H1 (cell line): ENCODE results near the gene TGFBI. TPM values are rescaled to one million over a fixed set of nuclear protein-coding genes. Genes with fewer than 3 reads are reported as not detected.

Source experiments
- CTCF ChIA-PET: fragments of 300-600 bp; sonication (Branson Sonifier 250); formaldehyde crosslinking; loops from one replicate; lab custom pipeline; 2021; ENCODE audit not compliant: partially characterized antibody; lab: Charles Lee
- POLR2A ChIA-PET: fragments of 300-600 bp; sonication (Branson Sonifier 250); formaldehyde crosslinking; loops from one replicate; lab custom pipeline; 2021; ENCODE audit warnings: inconsistent platforms; ENCODE audit not compliant: partially characterized antibody; lab: Charles Lee
- DNase-seq, 2 experiments: peaks; one replicate each; pipeline versions ENCODE4 v3.0.0 to v3.0.0-alpha.2; 2010 to 2022; ENCODE audit warnings: low spot score in 2 of 2, low read depth in 1 of 2, mixed read lengths in 1 of 2
- FAIRE-seq: peaks from 2 replicates; lab custom pipeline; 2011; peaks lifted over from hg19 to GRCh38; lab: Jason Lieb, UNC
- H2AFZ ChIP-seq: 2 replicates; pipeline ENCODE4 v1.8.1; 2012; ENCODE audit warnings: low read length, inconsistent platforms
- H2AK5ac ChIP-seq: 2 replicates; pipeline ENCODE4 v1.6.1; 2013; ENCODE audit warnings: low read depth, low read length
- H2BK120ac ChIP-seq: replicated peaks from 2 replicates; pipeline ENCODE3; 2013; ENCODE audit warnings: low read depth, low read length, inconsistent platforms
- H2BK12ac ChIP-seq: 2 replicates; pipeline ENCODE4 v1.6.1; 2013; ENCODE audit warnings: low read depth, low read length
- H2BK15ac ChIP-seq: 2 replicates; pipeline ENCODE4 v1.6.1; 2013; ENCODE audit warnings: low read length
- H2BK20ac ChIP-seq: 2 replicates; pipeline ENCODE4 v1.6.1; 2013; ENCODE audit warnings: low read length
- H2BK5ac ChIP-seq: 2 replicates; pipeline ENCODE4 v1.6.1; 2013; ENCODE audit warnings: low read depth, low read length
- H3K14ac ChIP-seq: 2 replicates; pipeline ENCODE4 v1.6.1; 2013; ENCODE audit warnings: inconsistent platforms; ENCODE audit not compliant: insufficient read length
- H3K18ac ChIP-seq: 2 replicates; pipeline ENCODE4 v1.6.1; 2013; ENCODE audit warnings: low read length; ENCODE audit errors: extremely low read depth
- H3K23ac ChIP-seq: 2 replicates; pipeline ENCODE4 v1.6.1; 2013; ENCODE audit warnings: inconsistent platforms; ENCODE audit not compliant: insufficient read length
- H3K23me2 ChIP-seq: 2 replicates; pipeline ENCODE4 v1.6.1; 2013; ENCODE audit warnings: low read depth, low read length
- H3K27ac ChIP-seq: 2 replicates; pipeline ENCODE4 v1.6.1; 2011; ENCODE audit warnings: low read depth, low read length, inconsistent platforms
- H3K27me3 ChIP-seq, 4 experiments: replicated peaks in 1 of 4; 1 replicate in 1 of 4; 2 replicates in 3 of 4; pipeline versions ENCODE4 v1.6.1 to v1.8.1; 2011 to 2013; ENCODE audit warnings: low read length in 3 of 4, mild to moderate bottlenecking in 3 of 4, inconsistent platforms in 2 of 4, mixed read lengths in 2 of 4, moderate library complexity in 1 of 4; ENCODE audit not compliant: control insufficient read depth in 3 of 4, insufficient read depth in 3 of 4; ENCODE audit errors: extremely low read depth in 1 of 4
- H3K36me3 ChIP-seq, 4 experiments: 2 replicates each; pipeline versions ENCODE4 v1.6.1 to v1.8.1; 2011 to 2013; ENCODE audit warnings: mild to moderate bottlenecking in 4 of 4, low read length in 3 of 4, moderate library complexity in 2 of 4, control low read depth in 1 of 4, inconsistent platforms in 1 of 4; ENCODE audit not compliant: insufficient read depth in 4 of 4, control insufficient read depth in 2 of 4
- H3K4ac ChIP-seq: replicated peaks from 2 replicates; pipeline ENCODE3; 2013; ENCODE audit warnings: low read length, low read depth, mixed read lengths, inconsistent platforms; ENCODE audit not compliant: insufficient read length
- H3K4me1 ChIP-seq, 4 experiments: replicated peaks in 1 of 4; 1 replicate in 1 of 4; 2 replicates in 3 of 4; pipeline versions ENCODE4 v1.6.1 to v1.8.1; 2011 to 2013; ENCODE audit warnings: low read length in 3 of 4, inconsistent platforms in 2 of 4, mixed read lengths in 1 of 4; ENCODE audit not compliant: insufficient read depth in 4 of 4, control insufficient read depth in 3 of 4
- H3K4me2 ChIP-seq, 2 experiments: 2 replicates each; pipeline versions ENCODE4 v1.6.1 to v1.8.1; 2011 to 2013; ENCODE audit warnings: low read depth in 2 of 2, low read length in 2 of 2, control low read depth in 1 of 2, inconsistent platforms in 1 of 2, mild to moderate bottlenecking in 1 of 2; ENCODE audit not compliant: insufficient read depth in 1 of 2
- H3K4me3 ChIP-seq, 4 experiments: fragments of 200-600, 300-600 bp in 1 of 4; sonication (generic), shearing (Covaris generic), sonication (Bioruptor Twin) in 1 of 4; 2 replicates each; pipeline versions ENCODE4 v1.5.1 to v1.8.1; 2011 to 2016; ENCODE audit warnings: low read length in 4 of 4, low read depth in 3 of 4, control low read depth in 2 of 4, inconsistent platforms in 2 of 4, mild to moderate bottlenecking in 2 of 4, mixed read lengths in 1 of 4, moderate library complexity in 1 of 4; ENCODE audit not compliant: insufficient read depth in 2 of 4; ENCODE audit errors: extremely low read depth in 1 of 4
- H3K56ac ChIP-seq: replicated peaks from 2 replicates; pipeline ENCODE3; 2013; ENCODE audit warnings: low read depth, mild to moderate bottlenecking, mixed read lengths, low read length, inconsistent platforms; ENCODE audit not compliant: insufficient read length
- H3K79me1 ChIP-seq: 2 replicates; pipeline ENCODE4 v1.6.1; 2013; ENCODE audit warnings: low read depth, low read length, control low read depth
- H3K79me2 ChIP-seq, 2 experiments: 2 replicates each; pipeline versions ENCODE4 v1.6.1 to v1.8.1; 2012 to 2013; ENCODE audit warnings: low read length in 2 of 2, mild to moderate bottlenecking in 2 of 2, inconsistent platforms in 1 of 2; ENCODE audit not compliant: insufficient read depth in 2 of 2, control insufficient read depth in 1 of 2
- H3K9ac ChIP-seq, 4 experiments: replicated peaks in 1 of 4; 1 replicate in 1 of 4; 2 replicates in 3 of 4; pipeline versions ENCODE4 v1.6.1 to v1.8.1; 2011 to 2013; ENCODE audit warnings: low read depth in 3 of 4, low read length in 3 of 4, control low read depth in 2 of 4, mild to moderate bottlenecking in 2 of 4, moderate library complexity in 2 of 4, inconsistent platforms in 1 of 4; ENCODE audit errors: extremely low read depth in 1 of 4
- H3K9me3 ChIP-seq, 2 experiments: 2 replicates each; pipeline versions ENCODE4 v1.6.1 to v1.8.1; 2012 to 2013; ENCODE audit warnings: mild to moderate bottlenecking in 2 of 2, moderate library complexity in 2 of 2, control low read depth in 1 of 2, inconsistent platforms in 1 of 2, low read depth in 1 of 2, low read length in 1 of 2, mixed read lengths in 1 of 2; ENCODE audit not compliant: insufficient read depth in 2 of 2
- H4K20me1 ChIP-seq, 2 experiments: replicated peaks in 1 of 2; 2 replicates each; pipeline versions ENCODE3 to v1.8.1; 2011 to 2013; ENCODE audit warnings: inconsistent platforms in 2 of 2, low read length in 2 of 2, mild to moderate bottlenecking in 1 of 2; ENCODE audit not compliant: insufficient read depth in 2 of 2, control insufficient read depth in 1 of 2
- H4K5ac ChIP-seq: 2 replicates; pipeline ENCODE4 v1.6.1; 2013; ENCODE audit warnings: low read length, low read depth, mixed read lengths, inconsistent platforms; ENCODE audit not compliant: insufficient read length
- H4K8ac ChIP-seq: 2 replicates; pipeline ENCODE4 v1.8.0; 2013; ENCODE audit warnings: mild to moderate bottlenecking, moderate library complexity, low read length, inconsistent platforms; ENCODE audit not compliant: insufficient read depth; ENCODE audit errors: extremely low read depth
- H4K91ac ChIP-seq: replicated peaks from 2 replicates; pipeline ENCODE3; 2013; ENCODE audit warnings: low read length, mixed read lengths, inconsistent platforms; ENCODE audit not compliant: insufficient read length
- CBX8 ChIP-seq: fragments of 300-800, 300-1000 bp; sonication (generic); IDR thresholded peaks from 2 replicates; pipeline ENCODE4 v1.7.1; 2016; ENCODE audit warnings: low read depth, low read length, borderline replicate concordance
- CTCF ChIP-seq, 3 experiments: IDR thresholded peaks; 1 replicate in 2 of 3; 2 replicates in 1 of 3; pipeline versions ENCODE4 v1.5.1 to v1.6.1; 2011; ENCODE audit warnings: low read length in 3 of 3, mild to moderate bottlenecking in 3 of 3, inconsistent platforms in 2 of 3, low read depth in 1 of 3, moderate library complexity in 1 of 3; ENCODE audit not compliant: insufficient read depth in 1 of 3; ENCODE audit errors: control extremely low read depth in 1 of 3
- RAD21 ChIP-seq, 2 experiments: IDR thresholded peaks in 1 of 2; conservative IDR thresholded peaks in 1 of 2; 2 replicates each; pipeline ENCODE4 v1.6.1; 2011; ENCODE audit warnings: low read depth in 2 of 2, low read length in 2 of 2, improper control_type of control experiment in 1 of 2, inconsistent platforms in 1 of 2, mild to moderate bottlenecking in 1 of 2, moderate library complexity in 1 of 2
- WGBS, 2 experiments: shearing (Covaris generic) in 1 of 2; methylation state at CpG; one replicate each; pipeline versions ENCODE4 v1.1.6 to v1.1.7; 2013 to 2015; ENCODE audit warnings: low lambda C conversion rate in 2 of 2, mixed read lengths in 2 of 2, inconsistent platforms in 1 of 2, low coverage in 1 of 2, missing lambda C conversion rate in 1 of 2; ENCODE audit not compliant: insufficient replicate concordance in 2 of 2, insufficient coverage in 1 of 2, insufficient read length in 1 of 2; ENCODE audit errors: extremely low coverage in 1 of 2, missing lambda C conversion rate in 1 of 2; 5-methylcytosine and 5-hydroxymethylcytosine counted together
- polyA plus RNA-seq, 7 experiments: library from polyadenylated mRNA; depleted of rRNA in 3 of 7; stranded (reverse) in 5 of 7; unstranded in 2 of 7; fragments of >200 nt in 5 of 7; fragments of 200-250 nt in 2 of 7; gene quantifications; 1 replicate in 5 of 7; 2 replicates in 1 of 7; 4 replicates in 1 of 7; pipeline versions ENCODE4 v1.2.1 to v1.2.3, GENCODE V29; 2011 to 2013; ENCODE audit warnings: missing spikeins in 2 of 7, mixed read lengths in 2 of 7
- total RNA-seq: library from RNA; stranded (reverse); fragmentation: NEBNext Ultra II Directional; extraction: Animal tissue kit (Norgen Biotek cat#: 25700); gene quantifications from 2 replicates; pipeline ENCODE4 v1.2.1, GENCODE V29; 2021

Gene TGFBI
- total and polyA plus RNA-seq, 2 of the 8 experiments (the other 6 are each of a cell fraction or from before 2014, with no cell fraction given) = 6.0 to 8.5 TPM

- Histone ChIP-seq H2BK20ac (no peak overlapping the region), H2BK12ac (no peak overlapping the region), H2BK15ac (no peak overlapping the region), H3K23ac (no peak overlapping the region), H3K4me1 (no peaks in the 10 kb centered on the region; a peak in 1 of 7 replicates), H3K79me1 (no peaks in the 10 kb centered on the region), H3K23me2 (no peaks in the 10 kb centered on the region), H3K79me2 (no peaks in the 10 kb centered on the region), H4K91ac (no peak overlapping the region), H3K27ac (no peak overlapping the region), H4K20me1 (no peaks in the 10 kb centered on the region), H3K27me3 (no peaks in the 10 kb centered on the region), H3K9ac (no peak overlapping the region), H2AK5ac (no peak overlapping the region), H2BK120ac (no peak overlapping the region), H3K36me3 (no peaks in the 10 kb centered on the region), H2BK5ac (no peak overlapping the region), H3K9me3 (no peaks in the 10 kb centered on the region), H4K5ac (no peak overlapping the region), H3K4me3 (no peak overlapping the region), H3K14ac (no peak overlapping the region), H2AFZ (no peak overlapping the region), H3K18ac (no peak overlapping the region), H3K4ac (no peak overlapping the region), H3K56ac (no peak overlapping the region), H4K8ac (no peak overlapping the region), H3K4me2 (no peak overlapping the region)
- 98% methylated on average over 3 of the region's 4 CpGs; no CpG with 5 or more reads in 1 of the 2 experiments for WGBS, 2 experiments
- FAIRE-seq (no peak), DNase-seq (no peak)
- ChIA-PET POLR2A (no interaction called here), CTCF (interaction anchor here (0.7 to 8.2 kb wide), 7 partner anchors 10 to 187 kb away, joined by 3 to 98 read pairs (median 3); no protein-coding TSS in a partner anchor)
- TF ChIP-seq RAD21 (IDR thresholded peaks at IDR 0.05 in 1 of 2, conservative IDR thresholded peaks at IDR 0.05 in 1 of 2; ENCODE audit: low read depth in 2 of 2, low read length in 2 of 2) (peak in 1 of 2 experiments; percentile 2; a peak in 1 of 4 replicates), CTCF (IDR thresholded peaks at IDR 0.05; ENCODE audit: control extremely low read depth in 1 of 3, insufficient read depth in 1 of 3, low read depth in 1 of 3, low read length in 3 of 3) (peak in 1 of 3 experiments; percentile 21; a peak in 1 of 4 replicates), CBX8 (no peak)
Measured at GRCh38 chr5:136066661-136067271, 38.0 kb downstream of the TGFBI start.
